H1 (cell line): Measurements from ENCODE around the gene NT5DC3. TPM values are rescaled to one million over a fixed set of nuclear protein-coding genes. Genes with fewer than 3 reads are reported as not detected.

ENCODE experiments used
- CTCF ChIA-PET: fragments of 300-600 bp; sonication (Branson Sonifier 250); formaldehyde crosslinking; loops from one replicate; lab custom pipeline; 2021; ENCODE audit not compliant: partially characterized antibody; lab: Charles Lee
- POLR2A ChIA-PET: fragments of 300-600 bp; sonication (Branson Sonifier 250); formaldehyde crosslinking; loops from one replicate; lab custom pipeline; 2021; ENCODE audit warnings: inconsistent platforms; ENCODE audit not compliant: partially characterized antibody; lab: Charles Lee
- DNase-seq, 2 experiments: peaks; one replicate each; pipeline versions ENCODE4 v3.0.0 to v3.0.0-alpha.2; 2010 to 2022; ENCODE audit warnings: low spot score in 2 of 2, low read depth in 1 of 2, mixed read lengths in 1 of 2
- FAIRE-seq: peaks from 2 replicates; lab custom pipeline; 2011; peaks lifted over from hg19 to GRCh38; lab: Jason Lieb, UNC
- H2AFZ ChIP-seq: 2 replicates; pipeline ENCODE4 v1.8.1; 2012; ENCODE audit warnings: low read length, inconsistent platforms
- H2AK5ac ChIP-seq: 2 replicates; pipeline ENCODE4 v1.6.1; 2013; ENCODE audit warnings: low read depth, low read length
- H2BK120ac ChIP-seq: replicated peaks from 2 replicates; pipeline ENCODE3; 2013; ENCODE audit warnings: low read depth, low read length, inconsistent platforms
- H2BK12ac ChIP-seq: 2 replicates; pipeline ENCODE4 v1.6.1; 2013; ENCODE audit warnings: low read depth, low read length
- H2BK15ac ChIP-seq: 2 replicates; pipeline ENCODE4 v1.6.1; 2013; ENCODE audit warnings: low read length
- H2BK20ac ChIP-seq: 2 replicates; pipeline ENCODE4 v1.6.1; 2013; ENCODE audit warnings: low read length
- H2BK5ac ChIP-seq: 2 replicates; pipeline ENCODE4 v1.6.1; 2013; ENCODE audit warnings: low read depth, low read length
- H3K14ac ChIP-seq: 2 replicates; pipeline ENCODE4 v1.6.1; 2013; ENCODE audit warnings: inconsistent platforms; ENCODE audit not compliant: insufficient read length
- H3K18ac ChIP-seq: 2 replicates; pipeline ENCODE4 v1.6.1; 2013; ENCODE audit warnings: low read length; ENCODE audit errors: extremely low read depth
- H3K23ac ChIP-seq: 2 replicates; pipeline ENCODE4 v1.6.1; 2013; ENCODE audit warnings: inconsistent platforms; ENCODE audit not compliant: insufficient read length
- H3K23me2 ChIP-seq: 2 replicates; pipeline ENCODE4 v1.6.1; 2013; ENCODE audit warnings: low read depth, low read length
- H3K27ac ChIP-seq: 2 replicates; pipeline ENCODE4 v1.6.1; 2011; ENCODE audit warnings: low read depth, low read length, inconsistent platforms
- H3K27me3 ChIP-seq, 4 experiments: replicated peaks in 1 of 4; 1 replicate in 1 of 4; 2 replicates in 3 of 4; pipeline versions ENCODE4 v1.6.1 to v1.8.1; 2011 to 2013; ENCODE audit warnings: low read length in 3 of 4, mild to moderate bottlenecking in 3 of 4, inconsistent platforms in 2 of 4, mixed read lengths in 2 of 4, moderate library complexity in 1 of 4; ENCODE audit not compliant: control insufficient read depth in 3 of 4, insufficient read depth in 3 of 4; ENCODE audit errors: extremely low read depth in 1 of 4
- H3K36me3 ChIP-seq, 4 experiments: 2 replicates each; pipeline versions ENCODE4 v1.6.1 to v1.8.1; 2011 to 2013; ENCODE audit warnings: mild to moderate bottlenecking in 4 of 4, low read length in 3 of 4, moderate library complexity in 2 of 4, control low read depth in 1 of 4, inconsistent platforms in 1 of 4; ENCODE audit not compliant: insufficient read depth in 4 of 4, control insufficient read depth in 2 of 4
- H3K4ac ChIP-seq: replicated peaks from 2 replicates; pipeline ENCODE3; 2013; ENCODE audit warnings: low read length, low read depth, mixed read lengths, inconsistent platforms; ENCODE audit not compliant: insufficient read length
- H3K4me1 ChIP-seq, 4 experiments: replicated peaks in 1 of 4; 1 replicate in 1 of 4; 2 replicates in 3 of 4; pipeline versions ENCODE4 v1.6.1 to v1.8.1; 2011 to 2013; ENCODE audit warnings: low read length in 3 of 4, inconsistent platforms in 2 of 4, mixed read lengths in 1 of 4; ENCODE audit not compliant: insufficient read depth in 4 of 4, control insufficient read depth in 3 of 4
- H3K4me2 ChIP-seq, 2 experiments: 2 replicates each; pipeline versions ENCODE4 v1.6.1 to v1.8.1; 2011 to 2013; ENCODE audit warnings: low read depth in 2 of 2, low read length in 2 of 2, control low read depth in 1 of 2, inconsistent platforms in 1 of 2, mild to moderate bottlenecking in 1 of 2; ENCODE audit not compliant: insufficient read depth in 1 of 2
- H3K4me3 ChIP-seq, 4 experiments: fragments of 200-600, 300-600 bp in 1 of 4; sonication (generic), shearing (Covaris generic), sonication (Bioruptor Twin) in 1 of 4; 2 replicates each; pipeline versions ENCODE4 v1.5.1 to v1.8.1; 2011 to 2016; ENCODE audit warnings: low read length in 4 of 4, low read depth in 3 of 4, control low read depth in 2 of 4, inconsistent platforms in 2 of 4, mild to moderate bottlenecking in 2 of 4, mixed read lengths in 1 of 4, moderate library complexity in 1 of 4; ENCODE audit not compliant: insufficient read depth in 2 of 4; ENCODE audit errors: extremely low read depth in 1 of 4
- H3K56ac ChIP-seq: replicated peaks from 2 replicates; pipeline ENCODE3; 2013; ENCODE audit warnings: low read depth, mild to moderate bottlenecking, mixed read lengths, low read length, inconsistent platforms; ENCODE audit not compliant: insufficient read length
- H3K79me1 ChIP-seq: 2 replicates; pipeline ENCODE4 v1.6.1; 2013; ENCODE audit warnings: low read depth, low read length, control low read depth
- H3K79me2 ChIP-seq, 2 experiments: 2 replicates each; pipeline versions ENCODE4 v1.6.1 to v1.8.1; 2012 to 2013; ENCODE audit warnings: low read length in 2 of 2, mild to moderate bottlenecking in 2 of 2, inconsistent platforms in 1 of 2; ENCODE audit not compliant: insufficient read depth in 2 of 2, control insufficient read depth in 1 of 2
- H3K9ac ChIP-seq, 4 experiments: replicated peaks in 1 of 4; 1 replicate in 1 of 4; 2 replicates in 3 of 4; pipeline versions ENCODE4 v1.6.1 to v1.8.1; 2011 to 2013; ENCODE audit warnings: low read depth in 3 of 4, low read length in 3 of 4, control low read depth in 2 of 4, mild to moderate bottlenecking in 2 of 4, moderate library complexity in 2 of 4, inconsistent platforms in 1 of 4; ENCODE audit errors: extremely low read depth in 1 of 4
- H3K9me3 ChIP-seq, 2 experiments: 2 replicates each; pipeline versions ENCODE4 v1.6.1 to v1.8.1; 2012 to 2013; ENCODE audit warnings: mild to moderate bottlenecking in 2 of 2, moderate library complexity in 2 of 2, control low read depth in 1 of 2, inconsistent platforms in 1 of 2, low read depth in 1 of 2, low read length in 1 of 2, mixed read lengths in 1 of 2; ENCODE audit not compliant: insufficient read depth in 2 of 2
- H4K20me1 ChIP-seq, 2 experiments: replicated peaks in 1 of 2; 2 replicates each; pipeline versions ENCODE3 to v1.8.1; 2011 to 2013; ENCODE audit warnings: inconsistent platforms in 2 of 2, low read length in 2 of 2, mild to moderate bottlenecking in 1 of 2; ENCODE audit not compliant: insufficient read depth in 2 of 2, control insufficient read depth in 1 of 2
- H4K5ac ChIP-seq: 2 replicates; pipeline ENCODE4 v1.6.1; 2013; ENCODE audit warnings: low read length, low read depth, mixed read lengths, inconsistent platforms; ENCODE audit not compliant: insufficient read length
- H4K8ac ChIP-seq: 2 replicates; pipeline ENCODE4 v1.8.0; 2013; ENCODE audit warnings: mild to moderate bottlenecking, moderate library complexity, low read length, inconsistent platforms; ENCODE audit not compliant: insufficient read depth; ENCODE audit errors: extremely low read depth
- H4K91ac ChIP-seq: replicated peaks from 2 replicates; pipeline ENCODE3; 2013; ENCODE audit warnings: low read length, mixed read lengths, inconsistent platforms; ENCODE audit not compliant: insufficient read length
- GTF2F1 ChIP-seq: IDR thresholded peaks from 2 replicates; pipeline ENCODE4 v1.6.1; 2012; ENCODE audit warnings: low read depth, low read length, improper control_type of control experiment, borderline replicate concordance
- TAF7 ChIP-seq: optimal IDR thresholded peaks from 2 replicates; pipeline ENCODE3; 2011; ENCODE audit warnings: low read depth, mild to moderate bottlenecking, inconsistent platforms, low read length, moderate library complexity, borderline replicate concordance
- WGBS, 2 experiments: shearing (Covaris generic) in 1 of 2; methylation state at CpG; one replicate each; pipeline versions ENCODE4 v1.1.6 to v1.1.7; 2013 to 2015; ENCODE audit warnings: low lambda C conversion rate in 2 of 2, mixed read lengths in 2 of 2, inconsistent platforms in 1 of 2, low coverage in 1 of 2, missing lambda C conversion rate in 1 of 2; ENCODE audit not compliant: insufficient replicate concordance in 2 of 2, insufficient coverage in 1 of 2, insufficient read length in 1 of 2; ENCODE audit errors: extremely low coverage in 1 of 2, missing lambda C conversion rate in 1 of 2; 5-methylcytosine and 5-hydroxymethylcytosine counted together
- polyA plus RNA-seq, 7 experiments: library from polyadenylated mRNA; depleted of rRNA in 3 of 7; stranded (reverse) in 5 of 7; unstranded in 2 of 7; fragments of >200 nt in 5 of 7; fragments of 200-250 nt in 2 of 7; gene quantifications; 1 replicate in 5 of 7; 2 replicates in 1 of 7; 4 replicates in 1 of 7; pipeline versions ENCODE4 v1.2.1 to v1.2.3, GENCODE V29; 2011 to 2013; ENCODE audit warnings: missing spikeins in 2 of 7, mixed read lengths in 2 of 7
- total RNA-seq: library from RNA; stranded (reverse); fragmentation: NEBNext Ultra II Directional; extraction: Animal tissue kit (Norgen Biotek cat#: 25700); gene quantifications from 2 replicates; pipeline ENCODE4 v1.2.1, GENCODE V29; 2021

Gene NT5DC3
- total and polyA plus RNA-seq, 2 of the 8 experiments (the other 6 are each of a cell fraction or from before 2014, with no cell fraction given): 5.4 to 14.8 TPM

DNA sequence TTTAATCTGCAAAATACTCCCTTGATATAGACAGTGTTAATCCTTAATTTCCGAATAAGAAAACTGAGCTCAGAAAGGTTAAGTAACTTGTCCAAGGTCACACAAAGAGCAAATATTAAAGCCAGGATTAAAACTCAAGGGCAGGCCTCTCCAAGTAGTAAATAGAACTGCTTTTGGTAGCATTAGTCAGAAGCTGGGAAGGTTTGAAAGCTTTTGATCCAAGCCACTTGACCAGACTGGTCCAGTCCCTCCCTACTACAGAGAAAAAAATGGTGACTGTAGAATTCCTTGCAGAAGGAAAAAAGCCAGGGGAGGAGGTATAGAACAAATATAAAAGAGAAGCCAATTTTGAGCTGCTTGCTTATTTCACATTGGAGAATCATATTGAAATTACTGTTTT lies 111.5 kb downstream of the NT5DC3 start:
- H2BK5ac ChIP-seq: no peak overlapping the region
- H2BK15ac ChIP-seq: no peak overlapping the region
- no peak overlapping the region for H2BK120ac ChIP-seq
- no peak overlapping the region for H3K4ac ChIP-seq
- H2BK20ac ChIP-seq: no peak overlapping the region
- H3K18ac ChIP-seq: no peak overlapping the region
- no peak overlapping the region for H3K14ac ChIP-seq
- no peaks in the 10 kb centered on the region for H3K36me3 ChIP-seq
- H3K23ac ChIP-seq: no peak overlapping the region
- H4K8ac ChIP-seq: no peak overlapping the region
- 89% methylated on average over 1 of the region's 1 CpG; no CpG with 5 or more reads in 1 of the 2 experiments for WGBS, 2 experiments
- FAIRE-seq (no peak), DNase-seq (no peak)
- no peaks in the 10 kb centered on the region for H3K23me2 ChIP-seq
- no peaks in the 10 kb centered on the region for H3K79me2 ChIP-seq
- no peak overlapping the region for H4K5ac ChIP-seq
- H2AFZ ChIP-seq: no peak overlapping the region
- H3K27ac ChIP-seq: no peak overlapping the region
- no peaks in the 10 kb centered on the region for H3K27me3 ChIP-seq
- no peak overlapping the region for H2AK5ac ChIP-seq
- H4K20me1 ChIP-seq: peaks cover 0 to 2% of the 10 kb centered on the region in 2 experiments
- POLR2A ChIA-PET: no interaction called here
- no peak overlapping the region for H3K56ac ChIP-seq
- peaks cover 5 to 12% of the 10 kb centered on the region in 2 experiments; a peak in 1 of 4 replicates for H3K9me3 ChIP-seq
- H3K9ac ChIP-seq: no peak overlapping the region
- H3K4me1 ChIP-seq: no peaks in the 10 kb centered on the region
- CTCF ChIA-PET: interaction anchor here (0.6 to 1.4 kb wide), 5 partner anchors 8 to 141 kb away, joined by 3 to 7 read pairs (median 3); no protein-coding TSS in a partner anchor
- no peak overlapping the region for H2BK12ac ChIP-seq
- no peaks in the 10 kb centered on the region for H3K79me1 ChIP-seq
- H3K4me3 ChIP-seq: no peak overlapping the region
- H4K91ac ChIP-seq: no peak overlapping the region
- no peak overlapping the region for H3K4me2 ChIP-seq
- TF ChIP-seq GTF2F1 (no peak), TAF7 (no peak)
